MM.1S (cell line): ENCODE data around the gene IL2RA.

Experiments used
- EZH2 ChIP-seq: fragments of 300-600 bp; sonication (generic); optimal IDR thresholded peaks from 2 replicates; pipeline ENCODE3; 2017; ENCODE audit warnings: low read depth, mild to moderate bottlenecking, antibody characterized with exemption, low read length, mixed read lengths
- EZH2phosphoT487 ChIP-seq: fragments of 300-600 bp; sonication (generic); IDR thresholded peaks from 2 replicates; pipeline ENCODE4 v1.6.1; 2018; ENCODE audit warnings: antibody characterized with exemption, low read length
- TF ChIP-seq, protein P1 (sequence below): fragments of 300-600 bp; sonication (generic); IDR thresholded peaks from 2 replicates; pipeline ENCODE4 v1.5.1; 2016; ENCODE audit warnings: antibody characterized with exemption, low read length, mixed read lengths

DNA sequence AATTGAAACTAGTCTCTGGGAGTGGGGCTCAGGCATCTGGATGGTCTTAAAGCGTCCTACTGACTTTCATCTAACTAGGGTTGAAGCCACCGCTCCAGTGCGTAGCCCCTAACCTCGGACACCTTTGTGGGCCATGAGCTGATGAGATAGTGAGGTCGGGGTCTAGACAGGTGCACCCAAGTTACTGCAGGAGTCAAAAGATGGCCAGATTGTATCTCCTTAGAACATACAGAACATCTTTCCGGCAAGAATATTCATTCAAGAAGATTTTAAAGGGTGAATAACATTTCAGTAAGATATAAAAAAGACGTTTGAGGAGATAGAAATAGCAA is 47.2 kb upstream of the IL2RA start:
- TF ChIP-seq, protein P1, sequence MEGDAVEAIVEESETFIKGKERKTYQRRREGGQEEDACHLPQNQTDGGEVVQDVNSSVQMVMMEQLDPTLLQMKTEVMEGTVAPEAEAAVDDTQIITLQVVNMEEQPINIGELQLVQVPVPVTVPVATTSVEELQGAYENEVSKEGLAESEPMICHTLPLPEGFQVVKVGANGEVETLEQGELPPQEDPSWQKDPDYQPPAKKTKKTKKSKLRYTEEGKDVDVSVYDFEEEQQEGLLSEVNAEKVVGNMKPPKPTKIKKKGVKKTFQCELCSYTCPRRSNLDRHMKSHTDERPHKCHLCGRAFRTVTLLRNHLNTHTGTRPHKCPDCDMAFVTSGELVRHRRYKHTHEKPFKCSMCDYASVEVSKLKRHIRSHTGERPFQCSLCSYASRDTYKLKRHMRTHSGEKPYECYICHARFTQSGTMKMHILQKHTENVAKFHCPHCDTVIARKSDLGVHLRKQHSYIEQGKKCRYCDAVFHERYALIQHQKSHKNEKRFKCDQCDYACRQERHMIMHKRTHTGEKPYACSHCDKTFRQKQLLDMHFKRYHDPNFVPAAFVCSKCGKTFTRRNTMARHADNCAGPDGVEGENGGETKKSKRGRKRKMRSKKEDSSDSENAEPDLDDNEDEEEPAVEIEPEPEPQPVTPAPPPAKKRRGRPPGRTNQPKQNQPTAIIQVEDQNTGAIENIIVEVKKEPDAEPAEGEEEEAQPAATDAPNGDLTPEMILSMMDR, result no peak
- TF ChIP-seq EZH2 (no peak), EZH2phosphoT487 (no peak)
